GM12875 (cell line): ENCODE results near the gene SEMA6D.

Source experiments
- H3K4me3 ChIP-seq: one replicate; pipeline ENCODE4 v1.5.1; 2011; ENCODE audit warnings: low read depth, low read length, control low read depth
- TF ChIP-seq, protein P1 (sequence below): IDR thresholded peaks from 2 replicates; pipeline ENCODE4 v1.5.1; 2011; ENCODE audit warnings: low read depth, mild to moderate bottlenecking, control low read depth, inconsistent platforms, low read length, moderate library complexity, borderline replicate concordance; ENCODE audit not compliant: insufficient read depth

The SEMA6D gene

DNA sequence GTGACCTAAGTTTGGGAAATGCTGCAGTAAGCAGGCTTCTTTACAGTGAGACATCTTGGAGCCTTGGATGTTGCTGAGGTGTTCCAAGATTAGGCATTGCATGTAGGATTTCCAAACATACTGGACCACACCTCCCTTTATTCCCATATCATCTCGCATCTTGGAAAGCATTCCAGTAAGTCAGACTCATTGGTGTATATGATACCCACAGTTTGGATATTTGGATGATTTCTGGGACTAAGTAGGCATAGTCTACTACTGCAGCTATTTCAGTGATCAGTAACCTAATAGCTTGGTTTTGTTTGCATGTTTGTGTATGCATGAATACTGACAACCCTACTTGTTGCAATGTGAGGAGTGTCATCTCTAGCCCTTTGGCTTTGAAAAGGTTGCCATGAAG is 97.3 kb downstream of the SEMA6D start:
- TF ChIP-seq, protein P1, sequence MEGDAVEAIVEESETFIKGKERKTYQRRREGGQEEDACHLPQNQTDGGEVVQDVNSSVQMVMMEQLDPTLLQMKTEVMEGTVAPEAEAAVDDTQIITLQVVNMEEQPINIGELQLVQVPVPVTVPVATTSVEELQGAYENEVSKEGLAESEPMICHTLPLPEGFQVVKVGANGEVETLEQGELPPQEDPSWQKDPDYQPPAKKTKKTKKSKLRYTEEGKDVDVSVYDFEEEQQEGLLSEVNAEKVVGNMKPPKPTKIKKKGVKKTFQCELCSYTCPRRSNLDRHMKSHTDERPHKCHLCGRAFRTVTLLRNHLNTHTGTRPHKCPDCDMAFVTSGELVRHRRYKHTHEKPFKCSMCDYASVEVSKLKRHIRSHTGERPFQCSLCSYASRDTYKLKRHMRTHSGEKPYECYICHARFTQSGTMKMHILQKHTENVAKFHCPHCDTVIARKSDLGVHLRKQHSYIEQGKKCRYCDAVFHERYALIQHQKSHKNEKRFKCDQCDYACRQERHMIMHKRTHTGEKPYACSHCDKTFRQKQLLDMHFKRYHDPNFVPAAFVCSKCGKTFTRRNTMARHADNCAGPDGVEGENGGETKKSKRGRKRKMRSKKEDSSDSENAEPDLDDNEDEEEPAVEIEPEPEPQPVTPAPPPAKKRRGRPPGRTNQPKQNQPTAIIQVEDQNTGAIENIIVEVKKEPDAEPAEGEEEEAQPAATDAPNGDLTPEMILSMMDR, result no peak
- no peak overlapping the region for H3K4me3 ChIP-seq

DNA sequence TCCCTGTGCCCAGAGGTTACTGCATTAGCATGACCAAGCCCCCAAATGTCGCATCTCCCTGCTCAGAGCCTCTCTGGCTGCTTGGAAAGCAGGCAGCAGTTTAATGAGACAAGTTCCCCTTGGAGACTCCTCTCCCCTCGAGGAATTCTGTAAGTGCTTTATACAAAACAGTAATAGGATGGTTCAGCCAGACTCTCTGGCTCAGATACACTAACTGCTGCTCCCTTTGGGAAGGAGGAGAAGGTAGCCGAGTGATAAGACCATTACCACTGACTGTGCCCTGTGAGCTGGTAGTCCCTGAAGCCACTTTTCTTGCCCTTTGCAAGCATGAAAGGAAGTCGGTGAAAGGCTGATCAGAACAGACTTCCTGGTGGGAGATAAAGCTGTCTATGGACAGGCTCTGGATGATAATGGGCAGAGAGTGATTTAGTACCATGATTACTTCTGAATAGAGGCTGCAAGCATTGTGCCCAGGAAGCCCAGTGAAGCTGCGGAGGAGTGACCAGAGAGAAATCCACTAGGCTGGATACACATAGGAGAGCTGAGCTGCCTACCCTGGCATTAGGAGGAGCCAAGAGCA is 100.8 kb downstream of the SEMA6D start:
- H3K4me3 ChIP-seq, result no peak overlapping the region
- TF ChIP-seq, protein P1, result no peak

DNA sequence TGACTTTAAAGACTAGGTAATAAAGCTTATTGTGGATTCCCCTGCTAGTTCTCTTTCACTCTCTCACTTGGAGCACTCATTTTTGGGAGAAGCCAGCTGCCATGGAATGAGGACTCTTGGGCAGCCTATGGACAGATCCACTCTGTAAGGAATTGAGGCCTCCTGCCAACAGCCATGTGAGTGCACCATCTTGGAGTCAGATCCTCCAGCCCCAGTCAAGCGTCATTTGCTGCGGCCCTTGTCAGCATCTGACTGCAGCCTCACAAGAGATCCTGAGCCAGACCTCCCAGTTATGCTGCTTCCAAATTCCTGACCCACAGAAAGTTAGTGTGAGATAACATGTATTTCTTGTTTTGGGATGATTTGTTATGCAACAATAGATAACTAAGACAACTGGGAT is 101.9 kb downstream of the SEMA6D start:
- TF ChIP-seq, protein P1, result no peak
- H3K4me3 ChIP-seq, result no peak overlapping the region

DNA sequence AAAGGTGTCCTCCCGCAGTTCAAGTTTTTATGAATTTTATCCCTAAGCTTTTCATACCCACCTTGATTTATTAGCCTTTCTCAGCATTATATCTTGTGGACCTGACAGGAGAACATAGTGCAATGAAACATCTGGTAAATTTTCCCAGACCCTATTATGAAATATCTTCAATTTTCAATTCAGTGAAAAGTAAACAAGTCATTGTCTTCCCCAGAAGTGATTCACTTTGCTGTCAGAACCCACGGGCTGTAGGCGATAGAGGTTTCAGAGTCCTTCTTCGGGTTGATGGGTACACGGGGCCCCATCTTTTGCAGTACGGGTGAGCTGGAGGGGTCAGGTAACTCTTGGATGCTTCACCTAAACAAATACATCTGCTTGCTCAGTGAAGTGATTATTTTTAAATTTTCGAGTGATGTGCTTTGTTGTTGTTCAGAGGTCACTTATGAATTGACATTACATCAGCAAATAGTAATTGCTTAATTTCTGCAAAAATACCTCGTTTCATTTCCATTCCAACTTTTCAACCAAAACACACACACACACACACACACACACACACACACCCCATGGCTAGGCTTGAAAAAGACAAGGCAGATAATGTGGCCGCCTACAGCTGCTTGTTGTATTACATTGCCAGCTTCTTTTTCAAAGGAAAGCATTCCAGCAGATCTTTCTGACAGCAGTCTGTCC is 102.9 kb downstream of the SEMA6D start:
- TF ChIP-seq, protein P1, result no peak
- no peak overlapping the region for H3K4me3 ChIP-seq

DNA sequence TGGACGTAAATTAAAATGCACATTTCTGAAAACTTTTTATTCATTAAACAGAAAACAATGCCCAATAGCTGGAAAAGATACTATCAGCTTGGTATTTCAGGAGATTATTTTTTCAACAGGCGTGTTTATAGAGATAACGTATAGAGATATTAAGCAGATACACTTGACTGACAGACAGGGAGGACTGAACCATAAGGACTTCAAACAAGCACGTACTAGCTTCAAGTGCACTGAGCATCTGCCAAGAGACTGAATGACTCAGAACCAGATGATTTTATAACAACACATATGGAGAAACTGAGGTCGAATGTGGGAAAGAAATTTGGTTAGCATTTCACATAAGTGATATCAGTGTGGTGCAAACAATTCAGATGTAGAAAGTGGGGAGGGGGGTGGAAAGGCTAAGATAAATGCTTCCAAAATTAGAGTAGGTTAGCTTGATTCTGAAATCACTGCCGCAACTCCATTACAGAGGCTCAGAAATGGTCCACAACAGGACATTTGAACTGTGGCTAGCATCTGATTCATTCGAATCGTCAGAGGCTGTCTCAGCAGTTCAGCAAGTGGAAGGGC is 103.5 kb downstream of the SEMA6D start:
- TF ChIP-seq, protein P1, result no peak
- no peak overlapping the region for H3K4me3 ChIP-seq

DNA sequence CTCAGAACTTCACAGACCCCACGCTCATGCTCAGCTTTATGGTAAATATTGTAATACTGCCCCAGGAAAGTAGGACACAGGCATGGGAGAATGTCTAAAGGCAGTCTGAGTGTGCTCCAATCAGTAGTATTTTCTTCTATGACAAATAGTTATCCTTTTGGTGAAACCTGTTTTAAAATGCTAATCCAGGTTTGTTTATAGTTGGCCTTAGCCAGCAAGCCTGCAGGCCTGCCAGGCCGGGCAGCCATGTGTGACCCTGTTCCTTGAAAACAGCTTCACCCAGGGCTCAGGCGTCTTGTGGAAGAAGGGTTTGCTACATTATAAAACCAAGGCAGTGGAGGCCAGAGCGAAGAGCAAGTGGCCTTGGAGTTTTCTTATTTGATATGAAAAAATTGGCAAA is 104.7 kb downstream of the SEMA6D start:
- TF ChIP-seq, protein P1, result no peak
- H3K4me3 ChIP-seq, result no peak overlapping the region
